A673 (cell line): ENCODE measurements around the gene DNAI7. TPM values are rescaled to one million over a fixed set of nuclear protein-coding genes. Genes with fewer than 3 reads are reported as not detected.

Source experiments
- BruUV-seq: library from RNA; stranded (reverse); fragments of 400-500 nt; replicated peaks from 2 replicates; lab custom pipeline; 2021; lab: Mats Ljungman, UMichigan
- CTCF ChIA-PET: fragments of 300-600 bp; sonication (Branson Sonifier 250); formaldehyde crosslinking; loops from one replicate; lab custom pipeline; 2022; ENCODE audit warnings: antibody characterized with exemption; lab: Charles Lee
- POLR2A ChIA-PET: fragments of 300-600 bp; sonication (Branson Sonifier 250); formaldehyde crosslinking; loops from one replicate; lab custom pipeline; 2022; ENCODE audit warnings: antibody characterized with exemption; ENCODE audit not compliant: low non-redundant PET; lab: Charles Lee
- DNase-seq: peaks from one replicate; pipeline ENCODE4 v3.0.0-alpha.2; 2015; ENCODE audit warnings: low spot score
- H3K27ac ChIP-seq: fragments of 200-600 bp; sonication (generic); 2 replicates; pipeline ENCODE4 v1.5.1; 2016; ENCODE audit warnings: mixed run types, low read depth, mild to moderate bottlenecking, mixed read lengths, antibody characterized with exemption, low read length; ENCODE audit not compliant: poor library complexity, severe bottlenecking
- H3K27me3 ChIP-seq: fragments of 200-600 bp; sonication (generic); replicated peaks from 2 replicates; pipeline ENCODE4 v1.6.1; 2017; ENCODE audit warnings: mixed run types, low read depth, mild to moderate bottlenecking, mixed read lengths, antibody characterized with exemption, low read length; ENCODE audit not compliant: insufficient read depth, poor library complexity
- H3K36me3 ChIP-seq: fragments of 200-600 bp; sonication (generic); 2 replicates; pipeline ENCODE4 v1.6.1; 2016; ENCODE audit warnings: mixed run types, mild to moderate bottlenecking, mixed read lengths, antibody characterized with exemption, low read length; ENCODE audit not compliant: insufficient read depth, poor library complexity, severe bottlenecking
- H3K4me1 ChIP-seq: fragments of 200-600 bp; sonication (generic); 2 replicates; pipeline ENCODE4 v1.6.1; 2017; ENCODE audit warnings: mixed run types, mild to moderate bottlenecking, mixed read lengths, antibody characterized with exemption, low read length; ENCODE audit not compliant: insufficient read depth, poor library complexity, severe bottlenecking
- H3K4me3 ChIP-seq: fragments of 200-600 bp; sonication (generic); 2 replicates; pipeline ENCODE4 v1.5.1; 2016; ENCODE audit warnings: low read depth, mixed run types, mild to moderate bottlenecking, mixed read lengths, low read length; ENCODE audit not compliant: poor library complexity, severe bottlenecking
- H3K9me3 ChIP-seq: fragments of 200-600 bp; sonication (generic); 2 replicates; pipeline ENCODE4 v1.6.1; 2016; ENCODE audit warnings: mixed run types, low read depth, mild to moderate bottlenecking, mixed read lengths, antibody characterized with exemption, low read length; ENCODE audit not compliant: poor library complexity, severe bottlenecking
- CTCF ChIP-seq: fragments of 300-800, 200-600 bp; sonication (generic); conservative IDR thresholded peaks from 2 replicates; pipeline ENCODE4 v1.5.1; 2017; ENCODE audit warnings: low read depth, mild to moderate bottlenecking, antibody characterized with exemption, low read length, moderate library complexity, mixed read lengths
- EZH2 ChIP-seq: fragments of 200-600 bp; sonication (generic); IDR thresholded peaks from 2 replicates; pipeline ENCODE4 v1.6.1; 2017; ENCODE audit warnings: borderline replicate concordance, low read depth, mild to moderate bottlenecking, mixed read lengths, antibody characterized with exemption, low read length; ENCODE audit not compliant: poor library complexity, severe bottlenecking
- intact Hi-C: fragments of 100-400 bp; cut with micrococcal nuclease; formaldehyde crosslinking; loops from one replicate; pipeline ENCODE4 v1.10.0; 2022; ENCODE audit not compliant: unreplicated experiment
- total RNA-seq: library from RNA; stranded (reverse); gene quantifications from 2 replicates; pipeline ENCODE4 v1.2.3, GENCODE V29; 2021

DNAI7 gene
- total RNA-seq, 1 experiment from 2014 or later: 0.73 TPM

GRCh38 chr12:25213338-25213737 is 18.4 kb upstream of the DNAI7 start:
- Histone ChIP-seq H3K9me3 (no peaks in the 10 kb centered on the region), H3K36me3 (peaks cover 7% of the 10 kb centered on the region), H3K27ac (no peak overlapping the region), H3K4me3 (no peak overlapping the region), H3K27me3 (no peaks in the 10 kb centered on the region), H3K4me1 (no peaks in the 10 kb centered on the region)
- ChIA-PET CTCF (no interaction called here), POLR2A (no interaction called here)
- intact Hi-C loops: no loop called here
- BruUV-seq: no TSS peak
- DNase-seq: no peak
- TF ChIP-seq CTCF (no peak), EZH2 (no peak)

- no peak for DNase-seq
- H3K27ac ChIP-seq: no peak overlapping the region
- no peak for TF ChIP-seq CTCF
- TF ChIP-seq EZH2: no peak
- H3K9me3 ChIP-seq: no peaks in the 10 kb centered on the region
- no peaks in the 10 kb centered on the region for H3K27me3 ChIP-seq
- H3K4me3 ChIP-seq: no peak overlapping the region
- intact Hi-C loops: no loop called here
- POLR2A ChIA-PET: no interaction called here
- peaks cover 7% of the 10 kb centered on the region for H3K36me3 ChIP-seq
- no TSS peak for BruUV-seq
- CTCF ChIA-PET: no interaction called here
- no peaks in the 10 kb centered on the region for H3K4me1 ChIP-seq
Measured at GRCh38 chr12:25208554-25208953, 13.6 kb upstream of the DNAI7 start.

GRCh38 chr12:25207846-25208245 is 12.9 kb upstream of the DNAI7 start:
- ChIA-PET POLR2A (no interaction called here), CTCF (no interaction called here)
- H3K9me3 ChIP-seq: no peaks in the 10 kb centered on the region
- peaks cover 7% of the 10 kb centered on the region for H3K36me3 ChIP-seq
- TF ChIP-seq EZH2 (no peak), CTCF (no peak)
- H3K27ac ChIP-seq: no peak overlapping the region
- no TSS peak for BruUV-seq
- no peaks in the 10 kb centered on the region for H3K4me1 ChIP-seq
- no peak for DNase-seq
- no peaks in the 10 kb centered on the region for H3K27me3 ChIP-seq
- no peak overlapping the region for H3K4me3 ChIP-seq
- intact Hi-C loops: no loop called here
